ENCODE results near the gene CPM.

GRCh38 chr12:68815232-68815927 lies 117.6 kb downstream of the CPM start:
- TF ChIP-seq CTCF (conservative IDR thresholded peaks at IDR 0.05; ENCODE audit: low read length), result no peak
- TF ChIP-seq EZH2phosphoT487 (IDR thresholded peaks at IDR 0.05; ENCODE audit: borderline replicate concordance, low read depth, low read length), result no peak
